Panc1 (cell line): ENCODE measurements around the gene RACK1.
"Not testable (repeated sequence)": the region's sequence is repeated elsewhere in the genome, so short reads cannot be mapped to it uniquely, and the experiment has no call there.

ENCODE experiments used
- POLR2AphosphoS5 ChIP-seq: IDR thresholded peaks from 2 replicates; pipeline ENCODE4 v1.6.1; 2012; ENCODE audit warnings: mild to moderate bottlenecking, low read depth, low read length, moderate library complexity
- TF ChIP-seq, protein P1 (sequence below): fragments of 450-650 bp; IDR thresholded peaks from 2 replicates; pipeline ENCODE4 v1.5.1; 2017; ENCODE audit warnings: mild to moderate bottlenecking

DNA sequence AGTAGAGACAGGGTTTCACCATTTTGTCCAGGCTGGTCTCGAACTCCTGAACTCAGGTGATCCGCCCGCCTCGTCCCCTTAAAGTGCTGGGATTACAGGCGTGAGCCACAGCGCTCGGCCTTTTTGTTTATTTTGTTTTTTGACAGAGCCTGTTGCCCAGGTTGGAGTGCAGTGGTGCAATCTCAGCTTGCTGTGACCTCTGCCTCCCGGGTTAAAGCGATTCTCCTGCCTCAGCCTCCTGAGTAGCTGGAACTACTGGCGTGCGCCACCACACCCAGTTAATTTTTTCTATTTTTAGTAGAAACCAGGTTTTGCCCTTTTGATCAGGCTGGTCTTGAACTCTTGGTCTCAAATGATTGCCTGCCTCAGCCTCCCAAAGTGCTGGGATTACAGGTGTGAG is 33.6 kb downstream of the RACK1 start:
- TF ChIP-seq, protein P1, sequence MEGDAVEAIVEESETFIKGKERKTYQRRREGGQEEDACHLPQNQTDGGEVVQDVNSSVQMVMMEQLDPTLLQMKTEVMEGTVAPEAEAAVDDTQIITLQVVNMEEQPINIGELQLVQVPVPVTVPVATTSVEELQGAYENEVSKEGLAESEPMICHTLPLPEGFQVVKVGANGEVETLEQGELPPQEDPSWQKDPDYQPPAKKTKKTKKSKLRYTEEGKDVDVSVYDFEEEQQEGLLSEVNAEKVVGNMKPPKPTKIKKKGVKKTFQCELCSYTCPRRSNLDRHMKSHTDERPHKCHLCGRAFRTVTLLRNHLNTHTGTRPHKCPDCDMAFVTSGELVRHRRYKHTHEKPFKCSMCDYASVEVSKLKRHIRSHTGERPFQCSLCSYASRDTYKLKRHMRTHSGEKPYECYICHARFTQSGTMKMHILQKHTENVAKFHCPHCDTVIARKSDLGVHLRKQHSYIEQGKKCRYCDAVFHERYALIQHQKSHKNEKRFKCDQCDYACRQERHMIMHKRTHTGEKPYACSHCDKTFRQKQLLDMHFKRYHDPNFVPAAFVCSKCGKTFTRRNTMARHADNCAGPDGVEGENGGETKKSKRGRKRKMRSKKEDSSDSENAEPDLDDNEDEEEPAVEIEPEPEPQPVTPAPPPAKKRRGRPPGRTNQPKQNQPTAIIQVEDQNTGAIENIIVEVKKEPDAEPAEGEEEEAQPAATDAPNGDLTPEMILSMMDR: not testable (repeated sequence)
- TF ChIP-seq POLR2AphosphoS5: not testable (repeated sequence)
